ENCODE results near the gene CORO2B.
"Not testable (repeated sequence)": the region's sequence is repeated elsewhere in the genome, so short reads cannot be mapped to it uniquely, and the experiment has no call there.

Gene CORO2B

DNA sequence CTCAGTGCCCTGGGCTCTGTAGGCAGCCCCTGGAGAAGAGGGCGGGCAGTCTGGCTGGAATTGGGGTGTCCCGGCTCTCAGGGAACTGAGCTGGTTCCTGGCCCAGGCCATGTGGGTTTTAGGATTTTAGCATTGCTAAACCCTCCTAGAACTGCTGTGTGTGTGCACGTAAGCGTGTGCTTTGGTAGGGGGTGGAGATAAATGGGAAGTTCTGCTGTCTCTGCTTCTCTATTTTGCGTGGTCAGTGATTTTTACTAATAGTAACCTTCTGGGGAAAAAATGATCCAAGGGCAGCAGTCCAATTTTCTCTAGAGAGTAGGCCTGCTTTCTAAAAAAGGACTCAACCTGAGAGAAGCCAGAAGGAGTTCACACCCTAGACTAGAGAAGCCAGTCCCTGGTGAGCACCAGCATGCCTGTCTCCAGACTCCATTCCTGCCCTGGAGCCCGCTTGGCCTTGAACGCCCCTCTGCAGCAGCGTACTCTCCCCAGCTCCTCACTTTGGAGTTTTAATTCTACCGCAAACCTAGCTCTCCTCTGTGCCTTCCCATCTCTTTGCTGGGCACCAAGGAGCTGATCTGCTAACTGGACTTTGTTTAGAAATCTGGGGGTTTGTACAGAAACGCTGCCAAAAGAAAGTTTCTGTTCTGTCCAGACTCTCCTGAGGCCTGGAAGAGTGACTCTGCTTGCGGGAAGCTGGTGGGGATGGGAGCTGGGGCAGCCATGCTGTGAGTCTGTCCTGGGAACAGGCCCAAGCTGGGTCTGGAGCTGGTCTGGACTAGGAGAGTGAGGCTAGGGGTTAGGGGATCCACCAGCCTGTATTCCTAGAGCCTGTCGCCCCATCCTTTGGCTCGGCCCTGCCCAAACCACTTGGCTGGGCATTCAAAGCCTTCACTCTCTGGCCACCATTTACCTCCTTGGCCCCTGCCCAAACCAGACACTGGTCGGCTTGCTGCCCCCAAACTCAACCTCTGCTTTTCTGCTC is 19.7 kb downstream of the CORO2B start:
- intact Hi-C loops (cut with DNase I), result no loop called here

DNA sequence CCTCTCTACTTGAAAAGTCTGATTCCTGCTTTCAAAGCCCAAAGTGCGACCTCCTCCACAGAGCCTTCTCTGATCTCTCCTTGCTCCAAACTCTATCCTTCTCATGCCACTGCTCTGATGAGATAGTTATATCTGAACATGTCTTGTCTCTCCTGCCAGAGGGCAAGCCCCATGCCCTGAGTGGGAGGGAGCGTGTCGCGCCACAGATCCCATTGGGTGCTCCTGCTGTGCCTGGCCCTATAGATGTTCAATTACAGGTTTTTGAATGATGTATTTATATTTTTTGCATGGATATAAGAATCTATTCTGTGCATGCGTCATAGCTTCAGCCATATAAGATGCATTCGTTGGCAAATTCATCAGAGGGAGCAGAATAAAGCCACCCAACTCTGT is 20.4 kb downstream of the CORO2B start:
- no peak for DNase-seq
- intact Hi-C loops (cut with DNase I), result no loop called here

More for the DNA sequence above, 19.7 kb downstream of the CORO2B start:
- DNase-seq, result peak in 2 of 42 donors; percentile 52 to 74

DNA sequence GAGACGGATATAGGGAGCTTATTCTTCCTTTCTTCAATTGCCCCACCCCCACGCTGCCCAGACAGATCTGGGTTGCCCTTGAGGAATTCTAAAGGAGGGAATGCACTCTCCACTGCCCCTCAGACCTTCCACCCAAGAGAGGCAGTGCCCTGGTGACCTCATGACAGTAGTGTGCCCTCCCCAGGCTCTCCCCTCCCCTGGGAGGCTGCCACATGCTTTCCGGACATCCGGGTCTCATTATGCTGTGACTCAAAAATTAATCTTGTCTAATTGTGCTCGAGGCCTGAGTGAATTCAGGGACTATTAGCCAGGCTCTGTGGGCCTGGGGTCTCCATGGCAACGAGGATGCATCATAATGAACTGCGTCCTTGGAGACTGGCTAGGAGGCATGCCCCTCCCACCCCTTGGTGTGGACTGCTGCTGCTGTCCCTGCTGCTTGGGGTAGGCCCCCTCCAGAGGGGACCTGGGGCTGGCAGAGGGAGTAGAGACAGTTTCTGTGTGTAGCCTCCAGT is 20.8 kb downstream of the CORO2B start:
- intact Hi-C loops (cut with DNase I), result no loop called here
- peak in 19 of 42 donors; percentile 27 to 84 (median 62) for DNase-seq

DNA sequence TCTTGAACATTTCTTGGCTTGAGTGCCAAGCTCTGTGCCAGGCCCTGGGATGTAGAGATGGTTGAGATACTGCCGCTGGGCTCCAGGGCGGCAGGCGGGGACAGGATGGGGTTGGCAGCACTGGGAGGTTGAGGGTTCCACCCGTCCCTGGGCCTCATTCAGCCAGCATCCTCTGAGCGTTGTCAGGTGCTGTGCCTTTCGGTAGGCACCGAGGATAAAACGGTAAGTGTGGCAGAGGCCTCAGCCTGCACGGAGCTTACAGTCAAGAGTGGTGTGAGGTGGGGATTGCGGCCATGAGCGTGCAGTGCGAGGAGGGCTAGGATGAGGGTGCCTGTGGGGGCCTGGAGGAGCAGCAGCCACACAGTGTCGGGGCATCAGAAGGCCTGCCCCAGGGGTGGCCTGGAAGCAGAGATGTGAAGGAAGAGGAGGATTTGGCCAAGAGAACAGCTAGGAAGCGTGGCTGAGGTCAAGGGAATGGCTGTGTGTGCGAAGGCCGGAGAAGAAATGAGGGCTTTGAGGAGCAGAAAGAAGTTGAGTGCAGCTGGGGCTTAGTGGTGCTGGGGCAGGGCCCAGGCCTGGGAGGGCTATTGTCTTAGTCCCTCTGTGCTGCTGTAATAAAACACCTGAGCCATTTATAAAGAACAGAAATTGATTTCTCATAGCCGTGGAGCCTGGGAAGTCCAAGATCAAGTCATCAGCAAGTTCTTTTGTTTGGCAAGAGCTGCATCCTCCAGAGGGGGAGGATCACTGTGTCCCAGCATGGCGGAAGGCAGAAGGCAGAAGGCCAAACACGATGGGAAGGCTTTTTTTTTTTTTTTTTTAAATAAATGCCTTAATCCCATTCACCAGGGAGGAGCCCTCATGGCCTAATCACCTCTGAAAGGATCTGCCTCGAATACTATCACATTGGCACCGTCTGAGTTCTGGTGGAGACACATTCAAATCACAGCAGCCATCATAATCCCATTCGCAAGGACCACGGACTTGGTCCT is 22.7 kb downstream of the CORO2B start:
- intact Hi-C loops (cut with DNase I), result no loop called here
- peak in 1 of 42 donors; percentile 16 for DNase-seq

DNA sequence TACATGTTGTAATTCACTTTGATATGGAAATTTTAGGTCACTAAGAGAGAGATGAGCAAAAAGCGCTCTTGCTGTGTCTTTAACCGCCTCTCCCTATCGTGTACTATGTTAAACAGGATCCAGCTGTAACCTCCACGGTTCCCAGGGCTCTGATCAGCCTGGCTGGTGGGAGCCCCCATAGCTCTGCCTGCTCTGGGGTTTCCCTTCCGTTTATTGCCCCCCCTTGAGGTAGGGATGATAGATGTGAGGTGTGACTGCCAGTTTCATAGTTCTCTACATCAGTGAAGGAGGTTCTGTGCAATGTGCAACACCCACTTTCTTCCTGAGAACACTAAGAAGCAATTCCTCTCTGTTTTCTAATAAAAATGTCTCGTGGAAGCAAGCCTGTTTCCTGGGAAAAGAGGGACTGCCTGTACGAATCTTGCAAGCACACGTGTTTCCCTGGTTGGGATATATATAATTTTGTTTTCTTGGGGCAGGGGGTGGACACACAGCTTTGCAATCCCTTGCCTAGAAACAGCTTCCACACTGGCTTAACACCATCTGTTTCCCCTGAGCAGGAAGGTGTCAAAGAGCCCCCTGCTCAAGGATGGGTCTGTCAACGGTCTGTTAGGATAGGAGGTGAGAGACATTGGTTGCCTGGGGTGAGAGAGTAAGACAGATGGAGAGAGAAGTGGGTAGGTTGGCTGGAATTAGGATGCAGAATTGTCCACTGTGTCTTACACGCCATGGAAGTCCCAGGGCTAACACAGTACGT is 23.8 kb downstream of the CORO2B start:
- DNase-seq, result peak in 11 of 42 donors; percentile 36 to 74 (median 63)
- intact Hi-C loops (cut with DNase I), result no loop called here

DNA sequence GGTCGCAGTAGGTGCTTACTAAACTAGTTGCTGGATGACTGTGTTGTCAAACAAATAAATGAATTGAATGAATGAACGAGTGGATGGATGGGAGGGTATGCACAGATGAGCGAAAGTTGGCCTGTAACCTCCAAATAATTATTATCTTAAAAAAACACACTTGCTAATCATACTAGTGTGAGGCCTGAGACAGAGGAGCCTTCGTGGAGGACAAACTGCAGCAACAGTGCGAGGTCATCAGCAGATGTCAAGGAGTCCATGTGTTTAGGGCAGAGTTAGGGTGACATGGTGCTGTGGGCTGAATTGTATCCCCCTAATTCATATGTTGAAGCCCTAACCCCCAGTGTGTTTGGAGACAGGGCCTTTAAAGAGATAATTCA is 24.4 kb downstream of the CORO2B start:
- no peak for DNase-seq
- intact Hi-C loops (cut with DNase I), result no loop called here

DNA sequence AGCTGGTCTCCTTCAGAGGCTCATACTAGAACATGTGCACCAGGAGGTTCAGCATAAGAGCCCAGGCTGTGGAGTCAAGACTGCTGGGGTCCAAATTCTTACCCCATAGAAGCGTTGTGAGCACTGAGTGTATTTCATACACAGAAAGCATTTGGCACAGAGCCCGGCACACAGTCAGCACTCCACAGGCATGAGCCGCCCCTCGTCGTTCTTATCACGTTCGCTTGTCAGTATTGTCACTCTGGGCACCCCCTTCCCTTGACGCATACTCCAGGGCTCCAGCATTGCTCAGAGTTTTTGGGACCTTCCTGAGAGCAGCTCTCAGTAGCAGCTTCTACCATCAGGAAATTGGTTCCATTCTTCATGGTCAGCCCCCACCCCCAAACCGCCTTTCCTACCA is 25.2 kb downstream of the CORO2B start:
- no peak for DNase-seq
- intact Hi-C loops (cut with DNase I), result no loop called here

DNA sequence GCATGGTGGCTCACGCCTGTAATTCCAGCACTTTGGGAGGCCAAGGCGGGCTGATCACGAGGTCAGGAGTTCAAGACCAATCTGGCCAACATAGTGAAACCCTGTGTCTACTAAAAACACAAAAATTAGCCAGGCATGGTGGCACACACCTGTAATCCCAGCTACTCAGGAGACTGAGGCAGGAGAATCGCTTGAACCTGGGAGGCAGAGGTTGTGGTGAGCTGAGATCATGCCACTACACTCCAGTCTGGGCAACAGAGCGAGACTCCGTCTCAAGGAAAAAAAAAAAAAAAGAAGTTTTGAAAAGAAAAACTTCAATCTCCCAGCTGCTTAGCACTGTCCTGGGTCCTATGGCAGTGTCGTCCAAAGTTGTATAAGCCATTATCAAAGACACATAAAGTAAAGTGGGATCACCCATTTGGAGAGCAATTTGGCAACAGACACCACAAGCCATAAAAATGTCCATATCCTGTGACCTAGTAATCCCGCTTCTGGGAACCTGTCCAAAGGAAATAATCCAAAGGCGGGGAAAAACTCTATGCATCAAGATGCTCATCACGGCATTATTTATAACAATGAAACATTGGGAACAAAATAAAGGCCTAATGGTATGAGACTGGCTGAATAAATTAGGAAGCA is 26.2 kb downstream of the CORO2B start:
- intact Hi-C loops (cut with DNase I); DNase-seq: not testable (repeated sequence)

DNA sequence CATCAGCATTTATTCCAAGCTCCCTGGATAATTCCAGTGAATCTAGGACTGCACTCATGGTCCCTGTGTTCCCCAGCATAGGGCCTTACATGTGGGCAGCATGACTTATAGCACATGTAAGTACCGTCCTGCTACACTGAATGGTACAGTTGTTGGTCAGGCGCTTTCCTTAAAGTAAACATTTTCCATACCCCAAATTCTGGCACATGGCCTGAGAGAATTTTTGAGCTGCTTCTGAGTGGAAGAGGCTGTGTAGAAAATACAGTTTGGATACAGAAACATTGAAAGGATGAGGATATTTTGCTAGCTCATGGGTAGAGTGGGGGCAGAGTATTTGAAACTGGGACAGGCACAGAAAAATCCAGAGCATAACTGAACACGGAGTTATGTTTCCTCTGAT is 27.6 kb downstream of the CORO2B start:
- DNase-seq, result no peak
- intact Hi-C loops (cut with DNase I), result no loop called here

DNA sequence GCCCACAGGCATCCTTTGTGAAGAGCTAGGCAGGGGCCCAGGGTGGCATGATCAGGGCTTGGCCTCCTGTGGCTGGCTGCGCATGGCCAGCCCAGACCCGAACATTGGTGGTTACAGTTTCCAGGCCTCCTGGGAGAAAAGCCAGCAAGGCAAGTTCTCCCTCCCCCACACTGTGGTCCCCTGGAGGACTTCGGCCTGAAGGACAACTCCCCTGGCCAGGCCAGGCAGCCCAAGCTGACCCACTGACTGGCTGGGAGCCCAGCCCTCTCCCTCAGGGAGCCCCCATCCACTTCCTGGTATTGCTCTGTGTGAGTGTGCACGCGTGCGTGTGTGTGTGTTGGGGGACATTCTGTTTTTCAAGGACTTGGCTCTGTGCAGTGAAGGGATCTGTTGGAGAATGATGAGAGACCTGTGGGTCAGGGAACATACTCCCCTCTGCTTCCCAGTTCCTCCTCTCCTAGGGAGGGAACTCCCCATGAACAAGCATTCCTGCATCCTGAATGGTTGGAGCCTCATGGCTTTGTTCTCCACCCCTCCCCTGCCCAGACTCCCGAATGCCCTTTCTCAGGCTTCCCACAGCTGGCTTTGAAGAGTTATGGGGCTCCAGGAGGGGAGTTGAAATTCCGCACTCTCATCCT is 29.5 kb downstream of the CORO2B start:
- intact Hi-C loops (cut with DNase I), result no loop called here
- DNase-seq, result peak in 25 of 42 donors; percentile 37 to 79 (median 62)

DNA sequence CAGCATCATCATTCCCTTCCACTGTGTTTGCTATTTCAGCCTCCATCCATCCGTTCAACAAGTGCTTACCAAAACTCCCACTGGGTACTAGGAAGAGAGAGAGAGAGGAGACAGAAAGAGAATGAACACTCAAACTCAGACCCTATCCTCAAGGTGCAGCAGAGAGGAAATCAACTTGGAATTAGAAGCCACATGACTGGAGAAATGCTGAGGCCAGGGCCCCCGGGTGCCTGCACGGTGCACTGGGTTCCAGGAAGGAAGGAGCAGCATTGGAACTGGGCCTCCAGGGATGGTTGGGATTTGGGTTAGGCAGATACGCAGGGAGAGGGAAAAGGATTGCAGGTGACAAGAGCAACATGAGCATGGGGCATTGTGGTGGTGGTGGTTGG is 30.0 kb downstream of the CORO2B start:
- intact Hi-C loops (cut with DNase I), result no loop called here
- DNase-seq, result no peak

DNA sequence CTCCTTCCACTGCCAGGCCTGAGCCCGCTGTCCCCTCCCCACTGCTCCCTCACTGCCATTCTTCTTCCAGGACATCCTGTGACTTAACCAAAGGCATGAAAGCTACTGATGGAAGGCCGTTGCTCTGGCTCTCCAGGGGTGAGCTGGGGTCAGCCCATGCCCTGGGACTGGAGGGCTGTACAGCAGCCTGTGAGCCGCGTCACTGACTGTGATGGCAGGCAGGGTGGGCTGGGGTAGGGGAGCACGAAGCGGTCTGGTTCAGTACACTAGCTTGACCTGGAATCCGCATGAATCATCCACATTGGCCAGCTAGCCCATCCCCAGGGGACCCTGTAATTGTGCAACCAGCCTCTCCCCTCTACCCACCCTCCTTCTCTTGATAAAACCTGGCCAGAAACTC is 30.8 kb downstream of the CORO2B start:
- peak in 4 of 42 donors; percentile 50 to 69 (median 52) for DNase-seq
- intact Hi-C loops (cut with DNase I), result no loop called here

DNA sequence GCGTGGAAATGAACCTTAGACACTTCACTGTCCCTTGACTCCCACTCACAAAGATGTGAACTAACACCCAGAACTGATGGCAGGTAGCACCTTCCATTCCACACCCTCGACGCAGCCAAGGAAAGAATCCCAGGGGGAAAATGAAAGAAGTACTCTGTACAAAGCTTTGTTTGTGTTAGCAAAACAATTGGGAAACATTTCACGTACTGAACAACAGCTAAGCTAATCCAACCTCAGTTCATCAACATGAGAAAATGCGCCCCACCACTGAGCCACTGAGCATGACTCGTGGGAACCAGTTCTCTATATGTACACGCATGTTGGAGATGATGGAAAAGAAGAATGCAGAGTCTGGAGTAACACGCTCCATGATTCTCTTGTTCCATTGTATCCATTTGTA is 32.0 kb downstream of the CORO2B start:
- DNase-seq, result no peak
- intact Hi-C loops (cut with DNase I), result no loop called here

DNA sequence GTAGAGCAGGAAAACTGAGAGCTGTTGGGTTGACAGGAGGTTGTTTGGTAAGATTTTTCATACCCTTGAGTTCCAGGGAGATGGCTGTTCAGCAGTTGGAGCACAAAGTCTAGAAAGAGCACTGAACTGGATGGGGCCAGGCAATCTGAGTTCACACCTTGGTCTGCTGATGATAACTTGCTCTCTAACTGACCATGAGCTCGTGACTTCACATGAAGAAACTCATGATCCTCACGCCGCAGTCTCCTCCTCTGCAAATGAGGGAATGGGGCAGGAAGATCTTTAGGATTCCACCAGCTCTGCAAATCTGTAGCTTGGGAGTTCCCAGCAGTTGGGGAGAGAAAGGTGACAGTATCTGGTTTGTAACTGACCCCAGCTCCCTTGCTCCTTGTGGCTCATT is 33.7 kb downstream of the CORO2B start:
- intact Hi-C loops (cut with DNase I), result no loop called here

DNA sequence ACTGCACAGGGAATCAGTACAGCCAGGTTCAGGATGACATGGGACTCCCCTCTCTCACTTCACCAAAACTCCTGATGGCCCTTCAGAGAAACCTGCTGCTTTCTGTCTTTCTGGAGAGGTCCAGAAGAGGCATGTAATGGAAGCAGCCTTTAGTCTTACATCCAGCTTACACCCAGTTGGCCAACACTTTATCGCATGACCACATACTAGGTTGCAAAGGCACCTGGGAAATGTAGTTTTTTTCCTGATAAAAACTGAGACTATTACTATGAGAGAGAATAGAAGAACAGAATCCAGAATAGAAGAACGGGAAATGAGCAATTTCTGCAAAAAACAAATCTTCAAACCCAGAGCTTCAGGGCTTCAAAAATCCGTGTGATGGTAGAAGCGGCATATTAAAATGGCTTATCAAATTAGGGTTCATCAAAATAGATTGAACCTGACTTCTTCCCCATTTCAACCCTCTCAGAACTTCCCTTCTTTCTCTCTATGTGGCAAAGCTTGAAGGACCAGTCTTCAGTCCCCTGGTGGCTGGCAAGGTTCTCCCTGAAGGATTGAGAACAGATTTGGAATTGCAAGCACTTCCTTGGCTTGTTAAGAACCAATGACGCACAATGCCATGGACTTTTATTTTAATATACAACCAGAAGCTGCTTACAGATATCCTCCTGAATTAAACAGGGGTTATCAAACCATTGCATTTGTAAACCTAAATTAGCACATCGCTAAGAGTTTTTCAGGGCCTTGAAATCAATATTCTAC is 34.4 kb downstream of the CORO2B start:
- intact Hi-C loops (cut with DNase I), result no loop called here
- no peak for DNase-seq

More for the DNA sequence above, 33.7 kb downstream of the CORO2B start:
- DNase-seq, result no peak

DNA sequence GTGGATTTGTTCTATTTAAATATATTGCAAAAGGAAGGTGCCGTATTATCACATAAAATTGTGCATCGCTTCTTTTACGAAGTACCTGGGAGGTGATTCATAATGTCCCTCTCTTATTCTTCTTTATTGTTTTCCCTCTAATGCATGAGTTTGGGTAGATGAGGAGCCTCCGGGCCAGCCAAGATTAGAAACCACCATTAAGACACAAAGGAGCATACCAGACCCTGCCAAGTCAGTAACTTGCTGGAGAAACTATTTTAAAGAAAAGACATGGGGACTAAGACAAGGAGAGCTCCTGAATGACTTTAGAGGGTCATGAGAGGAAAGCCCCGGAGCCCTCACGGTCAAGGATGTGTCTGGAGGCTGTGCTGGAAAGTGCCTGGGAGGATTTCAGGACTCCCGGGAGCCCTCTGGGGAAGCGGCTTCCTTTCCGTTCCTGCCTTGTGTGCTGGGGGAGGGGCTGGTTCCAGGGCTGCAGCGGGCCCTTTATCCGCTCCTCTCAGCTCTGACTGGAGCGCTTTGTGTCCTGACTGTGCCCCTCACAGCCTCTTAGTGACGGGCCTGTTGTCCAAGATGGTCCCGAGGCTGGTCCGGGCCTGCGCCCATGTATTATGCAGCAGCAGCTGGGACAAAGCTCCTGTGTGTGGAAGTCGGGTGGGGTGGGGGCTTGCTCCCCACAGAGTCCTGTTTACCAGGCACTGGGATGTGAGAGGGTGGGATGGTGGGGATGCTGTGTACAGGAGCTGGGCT is 35.7 kb downstream of the CORO2B start:
- intact Hi-C loops (cut with DNase I), result loop anchor here (5.0 kb wide), 1 partner anchor 32 kb away; no protein-coding TSS in a partner anchor
- DNase-seq, result peak; percentile 88 to 99 (median 96)

Data from head of caudate nucleus (tissue), 42 donors.